ENCODE results near the gene NEU4. TPM values are rescaled to one million over a fixed set of nuclear protein-coding genes. Genes with fewer than 3 reads are reported as not detected.

NEU4 gene
- polyA plus RNA-seq, 1 donor from 2014 or later = not detected

DNA sequence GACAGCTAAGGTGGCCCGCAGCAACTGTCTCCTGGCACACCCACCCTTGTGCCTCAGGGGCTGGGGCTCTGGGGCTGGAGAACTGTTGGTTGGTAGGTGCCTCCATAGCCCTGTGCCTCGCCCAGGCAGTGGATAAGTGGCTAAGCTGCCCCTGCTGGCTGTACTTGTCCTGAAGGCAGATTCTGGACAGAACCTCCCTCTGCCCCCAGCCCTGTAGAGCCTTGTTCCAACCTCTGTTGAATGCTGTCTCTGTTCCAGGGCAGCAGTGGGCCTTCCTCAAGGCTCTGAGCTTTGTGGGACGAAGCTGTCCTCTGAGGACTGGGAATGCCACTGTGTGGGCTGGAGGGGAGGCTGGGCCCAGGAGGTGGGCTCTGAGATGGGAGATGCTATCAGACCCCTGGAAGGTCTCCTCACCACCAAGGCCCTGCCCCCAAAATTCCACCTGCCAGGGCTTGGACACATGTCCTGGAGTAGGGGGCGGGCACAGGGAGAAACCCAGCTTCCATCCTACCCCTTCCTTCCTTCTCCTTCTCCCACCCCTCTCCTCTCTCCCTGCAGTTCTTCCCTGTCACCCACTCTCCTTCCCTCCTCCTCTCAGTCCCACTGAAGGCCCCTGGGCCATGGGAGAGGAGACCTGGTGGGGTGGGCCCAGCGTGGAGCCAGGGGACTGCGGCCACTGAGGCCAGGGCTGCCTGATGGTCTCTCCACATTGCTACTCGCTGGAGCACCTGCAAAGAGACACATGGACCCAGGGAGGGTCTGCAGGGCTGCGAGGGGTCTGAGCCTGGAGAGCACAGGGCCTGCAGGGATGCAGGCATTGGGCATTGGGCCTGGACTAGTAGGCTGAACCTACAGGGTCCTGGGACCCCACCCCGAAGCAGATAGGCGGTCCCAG, 51.4 kb downstream of the NEU4 start:
- Histone ChIP-seq H3F3A (ENCODE audit: insufficient read depth, low read length, poor library complexity, severe bottlenecking) (no peaks in the 10 kb centered on the region), H3K27me3 (ENCODE audit: insufficient read depth, low read depth, low read length) (no peaks in the 10 kb centered on the region), H3K4me2 (ENCODE audit: low read length) (no peak overlapping the region), H4K20me1 (ENCODE audit: insufficient read depth) (no peaks in the 10 kb centered on the region), H3K27ac (ENCODE audit: low read length) (peak overlapping the region; percentile 63), H3K9ac (ENCODE audit: low read length) (peak overlapping the region; percentile 47), H2AFZ (ENCODE audit: low read depth, low read length) (peak overlapping the region; percentile 3), H3K4me3 (ENCODE audit: low read length) (no peak overlapping the region), H3K9me3 (ENCODE audit: low read length) (no peaks in the 10 kb centered on the region), H3K36me3 (ENCODE audit: insufficient read depth, low read length) (no peaks in the 10 kb centered on the region), H3K79me2 (replicated peaks; ENCODE audit: insufficient read depth, low read length) (no peaks in the 10 kb centered on the region), H3K9me2 (ENCODE audit: insufficient read depth, low read length) (no peaks in the 10 kb centered on the region)
- TF ChIP-seq EZH2 (IDR thresholded peaks at IDR 0.05; ENCODE audit: borderline replicate concordance, insufficient read depth, low read length, poor library complexity, severe bottlenecking) (no peak), SMC3 (conservative IDR thresholded peaks at IDR 0.05; ENCODE audit: poor library complexity) (no peak), RAD21 (conservative IDR thresholded peaks at IDR 0.05) (no peak), EP300 (conservative IDR thresholded peaks at IDR 0.05; ENCODE audit: poor library complexity, severe bottlenecking) (no peak), MXI1 (conservative IDR thresholded peaks at IDR 0.05; ENCODE audit: poor library complexity, severe bottlenecking) (no peak), POLR2AphosphoS5 (IDR thresholded peaks at IDR 0.05) (no peak), TAF1 (IDR thresholded peaks at IDR 0.05; ENCODE audit: low read depth) (no peak)
- TF ChIP-seq, protein P1, sequence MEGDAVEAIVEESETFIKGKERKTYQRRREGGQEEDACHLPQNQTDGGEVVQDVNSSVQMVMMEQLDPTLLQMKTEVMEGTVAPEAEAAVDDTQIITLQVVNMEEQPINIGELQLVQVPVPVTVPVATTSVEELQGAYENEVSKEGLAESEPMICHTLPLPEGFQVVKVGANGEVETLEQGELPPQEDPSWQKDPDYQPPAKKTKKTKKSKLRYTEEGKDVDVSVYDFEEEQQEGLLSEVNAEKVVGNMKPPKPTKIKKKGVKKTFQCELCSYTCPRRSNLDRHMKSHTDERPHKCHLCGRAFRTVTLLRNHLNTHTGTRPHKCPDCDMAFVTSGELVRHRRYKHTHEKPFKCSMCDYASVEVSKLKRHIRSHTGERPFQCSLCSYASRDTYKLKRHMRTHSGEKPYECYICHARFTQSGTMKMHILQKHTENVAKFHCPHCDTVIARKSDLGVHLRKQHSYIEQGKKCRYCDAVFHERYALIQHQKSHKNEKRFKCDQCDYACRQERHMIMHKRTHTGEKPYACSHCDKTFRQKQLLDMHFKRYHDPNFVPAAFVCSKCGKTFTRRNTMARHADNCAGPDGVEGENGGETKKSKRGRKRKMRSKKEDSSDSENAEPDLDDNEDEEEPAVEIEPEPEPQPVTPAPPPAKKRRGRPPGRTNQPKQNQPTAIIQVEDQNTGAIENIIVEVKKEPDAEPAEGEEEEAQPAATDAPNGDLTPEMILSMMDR (IDR thresholded peaks at IDR 0.05; ENCODE audit: poor library complexity, severe bottlenecking) = no peak
- TF ChIP-seq, protein P2, sequence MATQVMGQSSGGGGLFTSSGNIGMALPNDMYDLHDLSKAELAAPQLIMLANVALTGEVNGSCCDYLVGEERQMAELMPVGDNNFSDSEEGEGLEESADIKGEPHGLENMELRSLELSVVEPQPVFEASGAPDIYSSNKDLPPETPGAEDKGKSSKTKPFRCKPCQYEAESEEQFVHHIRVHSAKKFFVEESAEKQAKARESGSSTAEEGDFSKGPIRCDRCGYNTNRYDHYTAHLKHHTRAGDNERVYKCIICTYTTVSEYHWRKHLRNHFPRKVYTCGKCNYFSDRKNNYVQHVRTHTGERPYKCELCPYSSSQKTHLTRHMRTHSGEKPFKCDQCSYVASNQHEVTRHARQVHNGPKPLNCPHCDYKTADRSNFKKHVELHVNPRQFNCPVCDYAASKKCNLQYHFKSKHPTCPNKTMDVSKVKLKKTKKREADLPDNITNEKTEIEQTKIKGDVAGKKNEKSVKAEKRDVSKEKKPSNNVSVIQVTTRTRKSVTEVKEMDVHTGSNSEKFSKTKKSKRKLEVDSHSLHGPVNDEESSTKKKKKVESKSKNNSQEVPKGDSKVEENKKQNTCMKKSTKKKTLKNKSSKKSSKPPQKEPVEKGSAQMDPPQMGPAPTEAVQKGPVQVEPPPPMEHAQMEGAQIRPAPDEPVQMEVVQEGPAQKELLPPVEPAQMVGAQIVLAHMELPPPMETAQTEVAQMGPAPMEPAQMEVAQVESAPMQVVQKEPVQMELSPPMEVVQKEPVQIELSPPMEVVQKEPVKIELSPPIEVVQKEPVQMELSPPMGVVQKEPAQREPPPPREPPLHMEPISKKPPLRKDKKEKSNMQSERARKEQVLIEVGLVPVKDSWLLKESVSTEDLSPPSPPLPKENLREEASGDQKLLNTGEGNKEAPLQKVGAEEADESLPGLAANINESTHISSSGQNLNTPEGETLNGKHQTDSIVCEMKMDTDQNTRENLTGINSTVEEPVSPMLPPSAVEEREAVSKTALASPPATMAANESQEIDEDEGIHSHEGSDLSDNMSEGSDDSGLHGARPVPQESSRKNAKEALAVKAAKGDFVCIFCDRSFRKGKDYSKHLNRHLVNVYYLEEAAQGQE (IDR thresholded peaks at IDR 0.05; ENCODE audit: borderline replicate concordance) = no peak

DNA sequence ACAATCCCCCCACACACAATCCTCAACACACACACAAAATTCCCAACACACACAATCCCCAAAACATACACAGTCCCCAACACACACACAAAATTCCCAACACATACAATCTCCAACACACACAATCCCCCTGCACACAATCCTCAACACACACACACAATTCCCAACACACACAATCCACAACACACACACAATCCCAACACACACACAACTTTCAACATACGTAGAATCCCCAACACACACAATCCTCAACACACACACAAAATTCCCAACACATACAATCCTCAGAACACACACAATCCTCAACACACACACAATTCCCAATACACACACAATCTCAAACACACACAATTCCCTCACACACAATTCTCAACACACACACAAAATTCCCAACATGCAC, 52.3 kb downstream of the NEU4 start:
- no peak overlapping the region for H3K4me3 ChIP-seq (ENCODE audit: low read length)
- H3K9ac ChIP-seq (ENCODE audit: low read length) = no peak overlapping the region
- H3K79me2 ChIP-seq (replicated peaks; ENCODE audit: insufficient read depth, low read length) = no peaks in the 10 kb centered on the region
- no peaks in the 10 kb centered on the region for H3K27me3 ChIP-seq (ENCODE audit: insufficient read depth, low read depth, low read length)
- H3K9me2 ChIP-seq (ENCODE audit: insufficient read depth, low read length) = no peaks in the 10 kb centered on the region
- no peaks in the 10 kb centered on the region for H3K36me3 ChIP-seq (ENCODE audit: insufficient read depth, low read length)
- no peaks in the 10 kb centered on the region for H3F3A ChIP-seq (ENCODE audit: insufficient read depth, low read length, poor library complexity, severe bottlenecking)
- no peak overlapping the region for H3K27ac ChIP-seq (ENCODE audit: low read length)
- no peak for TF ChIP-seq POLR2AphosphoS5 (IDR thresholded peaks at IDR 0.05)
- TF ChIP-seq, protein P2 (IDR thresholded peaks at IDR 0.05; ENCODE audit: borderline replicate concordance) = no peak
- no peak for TF ChIP-seq MXI1 (conservative IDR thresholded peaks at IDR 0.05; ENCODE audit: poor library complexity, severe bottlenecking)
- no peak for TF ChIP-seq TAF1 (IDR thresholded peaks at IDR 0.05; ENCODE audit: low read depth)
- no peak for TF ChIP-seq RAD21 (conservative IDR thresholded peaks at IDR 0.05)
- TF ChIP-seq EP300 (conservative IDR thresholded peaks at IDR 0.05; ENCODE audit: poor library complexity, severe bottlenecking) = no peak
- TF ChIP-seq, protein P1 (IDR thresholded peaks at IDR 0.05; ENCODE audit: poor library complexity, severe bottlenecking) = no peak
- TF ChIP-seq EZH2 (IDR thresholded peaks at IDR 0.05; ENCODE audit: borderline replicate concordance, insufficient read depth, low read length, poor library complexity, severe bottlenecking) = no peak
- TF ChIP-seq SMC3 (conservative IDR thresholded peaks at IDR 0.05; ENCODE audit: poor library complexity) = no peak
- H4K20me1 ChIP-seq (ENCODE audit: insufficient read depth) = no peaks in the 10 kb centered on the region
- no peak overlapping the region for H3K4me2 ChIP-seq (ENCODE audit: low read length)
- H2AFZ ChIP-seq (ENCODE audit: low read depth, low read length) = no peak overlapping the region
- no peaks in the 10 kb centered on the region for H3K9me3 ChIP-seq (ENCODE audit: low read length)

Data from neural cell (in vitro differentiated cells).